ENCODE results near the gene UBA1.

Gene UBA1

DNA sequence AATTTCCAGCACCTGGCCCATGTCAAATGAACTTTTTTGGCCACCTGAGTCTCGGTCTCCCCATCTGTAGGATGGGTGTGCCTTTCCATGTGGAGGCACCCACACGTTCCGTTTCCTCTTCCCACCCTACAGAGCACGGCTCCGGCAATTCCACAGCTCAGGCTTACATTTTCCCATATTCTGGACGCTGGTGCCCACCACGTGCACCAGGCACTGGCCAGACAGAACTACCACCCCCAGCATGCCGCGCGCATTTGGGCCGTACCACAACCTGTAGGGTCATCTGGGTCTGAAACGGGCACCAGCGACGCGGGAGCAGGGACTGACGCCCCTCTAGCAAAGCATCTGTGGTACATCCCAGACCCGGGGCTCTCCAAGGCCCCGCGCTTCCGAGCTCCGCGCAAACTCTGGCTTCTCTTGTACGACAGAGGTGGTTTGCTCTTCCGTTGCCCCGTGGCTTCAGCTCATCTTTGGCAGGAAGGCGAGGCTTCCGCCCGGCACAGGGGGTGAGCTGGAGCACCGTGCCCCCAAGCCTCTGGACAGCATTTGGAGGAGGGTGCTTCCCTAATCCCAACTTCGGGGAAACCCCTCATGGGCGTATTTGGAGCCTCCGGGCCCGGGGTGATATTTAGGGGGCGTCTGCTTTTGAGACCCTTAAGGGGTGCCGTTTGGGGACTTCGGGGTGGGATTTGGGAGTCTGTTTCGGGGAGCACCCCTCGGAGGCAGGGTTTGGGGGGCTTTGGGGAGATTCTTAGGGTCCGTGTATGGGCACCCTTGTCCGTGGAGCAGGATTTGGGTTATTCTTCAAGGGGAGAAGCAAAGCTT is 3.0 kb upstream of the UBA1 start:
- DNase-seq, result peak; percentile 89

DNA sequence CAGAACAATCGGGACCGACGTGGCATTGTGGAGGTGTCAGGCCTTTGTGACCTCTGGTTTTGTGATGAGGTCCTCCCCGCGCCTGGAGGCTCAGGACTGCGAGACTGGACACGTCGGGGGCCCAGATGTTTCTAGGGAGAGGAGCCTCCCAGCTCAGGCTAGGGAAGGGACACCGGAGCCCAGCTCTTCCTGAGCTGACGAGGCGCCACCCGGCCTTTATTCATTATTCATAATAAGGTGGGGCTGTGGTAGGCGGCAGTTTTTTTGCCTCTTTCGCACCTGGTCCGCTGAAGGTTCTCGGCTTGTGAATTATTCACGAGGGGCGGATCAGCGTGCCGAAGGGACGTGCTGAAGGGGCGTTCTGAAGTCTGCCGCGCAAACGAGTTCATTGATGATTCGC is 2.3 kb upstream of the UBA1 start:
- DNase-seq, result peak; percentile 71

DNA sequence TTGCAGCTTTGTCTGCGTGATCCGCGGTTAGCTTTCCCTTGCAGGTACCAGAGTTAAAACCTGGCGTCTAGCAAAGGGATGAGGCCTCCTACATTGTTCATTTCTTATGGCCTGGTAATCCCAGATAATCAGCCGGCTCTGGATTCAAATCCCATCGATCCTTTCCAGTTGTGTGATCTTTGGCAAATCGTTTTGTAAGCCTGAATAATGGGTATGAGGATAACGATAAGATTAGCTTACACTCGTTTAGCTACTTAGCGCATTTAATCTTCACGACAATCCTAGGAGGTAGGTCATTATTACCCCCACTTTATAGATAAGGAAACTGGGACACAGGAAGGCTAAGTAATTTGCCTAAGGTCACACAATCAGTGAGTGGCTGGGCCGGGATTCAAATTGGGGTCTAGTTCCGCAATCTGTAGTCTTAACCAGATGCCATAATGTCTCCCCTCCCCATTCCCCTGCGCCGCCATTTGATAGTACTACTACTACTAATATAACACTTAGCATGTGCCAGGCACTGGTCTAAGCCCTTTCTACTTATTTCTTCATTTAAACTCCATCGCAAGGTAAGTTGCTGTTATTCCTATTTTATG is 1.7 kb upstream of the UBA1 start:
- no peak for DNase-seq

DNA sequence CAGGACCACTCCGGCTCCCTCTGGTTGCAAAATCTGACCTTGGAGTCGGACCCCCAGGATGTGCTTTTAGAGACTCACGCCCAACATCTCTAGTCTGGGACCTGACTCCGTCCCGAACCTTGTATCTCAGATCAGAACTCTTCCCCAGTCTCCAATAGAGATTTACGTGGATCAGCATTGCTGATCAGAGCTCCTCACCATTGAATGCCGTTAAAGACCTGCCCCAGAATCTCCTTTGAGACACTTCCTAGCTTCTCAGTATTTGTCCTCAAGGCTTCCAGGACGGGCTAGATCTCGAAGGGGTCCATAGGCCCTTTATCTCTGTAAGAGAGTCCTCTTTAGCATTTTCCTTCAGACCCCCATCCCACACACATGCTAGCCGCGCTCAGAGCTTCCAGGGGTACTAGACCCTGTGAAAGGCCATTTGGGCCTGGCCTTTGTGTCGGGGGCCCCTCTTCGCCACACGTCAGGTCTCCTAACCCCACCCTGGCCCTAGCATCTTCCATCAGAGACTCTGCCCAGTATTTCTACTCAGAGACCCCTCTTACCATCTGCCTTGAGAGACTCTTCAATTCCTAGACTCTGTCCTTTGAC is 662 bp downstream of the UBA1 start:
- DNase-seq, result no peak

DNA sequence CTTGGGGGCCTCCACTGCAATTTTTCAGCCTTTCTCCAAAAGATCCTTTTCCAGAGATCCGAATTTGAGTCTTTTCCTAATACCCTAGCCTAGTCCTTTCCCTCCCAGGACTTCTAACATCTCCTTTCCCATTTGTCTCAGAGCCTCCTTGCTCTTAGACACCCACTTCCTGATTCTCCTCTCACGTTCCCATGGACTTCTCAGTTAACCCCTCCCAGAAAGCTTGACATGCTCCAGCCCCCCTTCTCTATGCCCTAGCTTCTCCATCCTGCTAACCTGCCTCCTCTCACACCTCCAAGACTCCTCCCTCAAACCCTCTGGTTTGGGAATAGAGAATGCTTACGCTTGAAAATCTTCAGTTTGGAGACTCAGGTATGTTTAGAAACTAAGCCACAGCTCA is 2.5 kb downstream of the UBA1 start:
- no peak for DNase-seq

DNA sequence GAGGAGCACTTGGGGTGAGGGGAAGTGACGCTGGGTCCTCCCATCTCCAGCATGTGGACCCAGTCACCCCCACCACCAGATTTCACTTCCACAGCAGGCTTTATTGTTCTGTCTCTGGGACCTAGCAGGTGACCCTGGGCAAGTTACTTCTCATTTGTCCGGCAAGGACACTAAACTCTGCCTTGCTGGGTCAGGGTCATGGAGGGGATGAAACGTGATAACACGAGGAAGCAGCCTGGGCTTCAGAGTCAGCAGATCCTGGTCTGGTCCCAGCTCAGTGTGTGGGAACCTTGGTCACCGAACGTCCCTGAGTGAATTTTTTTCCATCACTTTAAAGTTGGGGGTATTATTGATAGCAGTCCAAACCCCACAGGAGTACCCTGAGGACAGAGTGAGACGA is 3.9 kb downstream of the UBA1 start:
- DNase-seq, result no peak

DNA sequence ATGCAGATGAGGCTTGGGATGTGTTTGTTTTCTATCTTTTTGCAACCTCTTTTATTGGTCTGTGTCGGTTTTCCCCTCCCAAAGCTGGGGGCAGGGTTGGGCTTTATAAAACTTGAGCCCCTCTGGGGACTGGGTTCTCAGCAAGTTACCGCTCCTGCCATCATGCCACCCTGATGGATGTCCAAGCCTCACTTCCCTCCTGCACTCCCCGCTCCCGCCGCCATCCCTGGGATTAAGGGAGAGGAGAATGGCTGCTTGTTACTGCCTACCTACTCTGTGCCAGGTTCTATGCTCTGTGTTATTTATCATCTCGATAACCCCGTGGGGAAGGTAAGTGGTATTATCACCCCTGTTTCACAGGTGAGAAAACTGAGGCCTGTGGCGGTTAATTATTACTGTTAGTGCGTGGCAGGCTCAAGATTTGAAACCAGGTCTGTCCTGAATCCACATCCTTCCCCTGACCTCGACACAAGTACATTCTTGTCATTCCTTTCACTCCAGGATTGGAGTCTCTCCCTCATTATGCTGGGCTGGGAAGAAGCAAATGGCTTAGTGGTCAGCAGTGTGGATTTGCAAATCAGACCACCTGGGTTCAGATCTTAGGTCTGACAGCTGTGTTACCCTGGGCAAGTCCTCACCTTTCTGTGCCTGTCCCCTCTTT is 4.5 kb downstream of the UBA1 start:
- DNase-seq, result no peak

DNA sequence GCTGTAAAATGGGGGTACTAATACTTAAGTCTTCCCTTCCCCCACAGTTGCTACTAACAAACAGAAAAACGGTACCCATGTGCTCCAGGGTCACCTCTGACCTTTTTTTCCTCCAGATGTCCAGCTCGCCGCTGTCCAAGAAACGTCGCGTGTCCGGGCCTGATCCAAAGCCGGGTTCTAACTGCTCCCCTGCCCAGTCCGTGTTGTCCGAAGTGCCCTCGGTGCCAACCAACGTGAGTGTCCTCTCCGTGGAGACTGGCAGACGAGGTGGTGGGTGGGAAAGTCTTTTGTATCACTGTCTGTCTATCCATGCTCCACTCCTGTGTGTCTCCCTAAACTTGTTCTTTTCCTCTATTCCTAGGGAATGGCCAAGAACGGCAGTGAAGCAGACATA is 5.1 kb downstream of the UBA1 start:
- no peak for DNase-seq

DNA sequence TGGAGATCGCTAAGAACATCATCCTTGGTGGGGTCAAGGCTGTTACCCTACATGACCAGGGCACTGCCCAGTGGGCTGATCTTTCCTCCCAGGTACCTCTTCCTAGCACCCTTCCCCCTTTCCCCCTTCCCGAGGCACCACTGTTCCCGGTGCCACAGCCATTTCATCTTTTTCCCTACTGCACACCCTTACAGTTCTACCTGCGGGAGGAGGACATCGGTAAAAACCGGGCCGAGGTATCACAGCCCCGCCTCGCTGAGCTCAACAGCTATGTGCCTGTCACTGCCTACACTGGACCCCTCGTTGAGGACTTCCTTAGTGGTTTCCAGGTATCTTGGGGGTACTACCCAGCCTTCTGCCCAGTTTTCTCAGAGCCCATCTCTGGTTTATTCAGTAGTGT is 5.7 kb downstream of the UBA1 start:
- DNase-seq, result no peak

DNA sequence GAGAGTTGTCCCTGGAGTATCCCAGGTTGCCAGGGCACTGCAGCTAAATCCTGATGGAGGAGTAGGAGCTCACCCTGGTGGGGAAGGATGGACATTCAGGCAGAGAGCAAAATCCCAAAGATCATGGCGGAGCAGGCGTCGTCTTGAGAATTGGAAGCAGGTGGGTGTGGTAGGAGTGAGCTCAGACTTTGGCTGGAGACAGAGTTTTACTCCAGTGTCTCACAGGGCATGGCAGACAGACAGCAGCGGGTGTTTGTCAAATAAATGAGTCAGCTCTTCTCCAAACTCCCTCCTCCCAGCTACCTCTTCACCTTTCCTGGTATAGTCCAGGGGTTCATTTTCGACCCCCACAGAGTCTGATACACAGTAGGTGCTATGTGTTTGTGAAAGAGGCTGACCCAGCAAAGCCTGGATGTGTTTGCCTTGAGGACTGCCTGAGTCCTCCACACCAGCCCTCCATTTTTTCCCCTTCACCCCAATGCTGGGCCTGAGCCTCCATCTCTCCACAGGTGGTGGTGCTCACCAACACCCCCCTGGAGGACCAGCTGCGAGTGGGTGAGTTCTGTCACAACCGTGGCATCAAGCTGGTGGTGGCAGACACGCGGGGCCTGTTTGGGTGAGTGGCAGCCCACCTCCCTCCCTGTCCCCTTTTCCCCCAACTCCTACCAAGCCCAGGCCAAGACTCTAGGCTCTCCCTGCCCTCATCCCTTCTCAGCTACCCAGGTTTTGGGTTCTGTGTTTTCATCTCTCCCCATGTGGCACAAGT is 6.9 kb downstream of the UBA1 start:
- DNase-seq, result no peak

DNA sequence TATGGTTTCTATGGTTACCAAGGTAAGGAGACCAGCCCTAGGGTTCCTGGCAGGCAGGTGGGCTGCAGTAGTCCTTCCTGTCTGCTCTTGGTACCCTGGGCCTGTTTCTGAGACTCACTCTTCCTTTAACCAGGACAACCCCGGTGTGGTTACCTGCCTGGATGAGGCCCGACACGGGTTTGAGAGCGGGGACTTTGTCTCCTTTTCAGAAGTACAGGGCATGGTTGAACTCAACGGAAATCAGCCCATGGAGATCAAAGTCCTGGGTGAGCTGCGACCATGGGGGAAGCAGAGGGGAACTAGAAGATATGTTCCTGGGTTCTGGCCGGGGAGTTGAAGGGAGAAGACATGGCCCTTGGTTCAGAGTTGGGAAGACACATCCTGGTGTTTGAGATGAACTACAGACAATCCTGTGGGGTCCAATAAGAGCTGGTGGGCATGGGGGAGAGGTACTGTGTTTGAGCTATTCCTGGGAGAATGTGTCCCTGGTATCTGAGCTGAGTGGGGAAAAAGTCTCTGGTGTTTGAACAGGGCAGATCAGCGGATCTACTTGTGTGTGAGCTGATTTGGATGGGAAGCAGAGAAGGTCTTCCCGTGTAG is 7.8 kb downstream of the UBA1 start:
- DNase-seq, result no peak

DNA sequence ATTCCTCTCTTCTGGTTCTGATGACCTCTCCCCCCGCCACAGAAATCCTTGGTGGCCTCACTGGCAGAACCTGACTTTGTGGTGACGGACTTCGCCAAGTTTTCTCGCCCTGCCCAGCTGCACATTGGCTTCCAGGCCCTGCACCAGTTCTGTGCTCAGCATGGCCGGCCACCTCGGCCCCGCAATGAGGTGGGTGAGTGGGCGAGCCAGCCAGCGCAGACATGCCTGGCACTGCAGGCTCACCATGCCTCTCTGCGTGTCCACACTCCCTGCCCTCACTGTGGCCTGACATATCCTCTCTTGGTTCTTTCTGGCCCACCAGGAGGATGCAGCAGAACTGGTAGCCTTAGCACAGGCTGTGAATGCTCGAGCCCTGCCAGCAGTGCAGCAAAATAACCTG is 8.7 kb downstream of the UBA1 start:
- no peak for DNase-seq

DNA sequence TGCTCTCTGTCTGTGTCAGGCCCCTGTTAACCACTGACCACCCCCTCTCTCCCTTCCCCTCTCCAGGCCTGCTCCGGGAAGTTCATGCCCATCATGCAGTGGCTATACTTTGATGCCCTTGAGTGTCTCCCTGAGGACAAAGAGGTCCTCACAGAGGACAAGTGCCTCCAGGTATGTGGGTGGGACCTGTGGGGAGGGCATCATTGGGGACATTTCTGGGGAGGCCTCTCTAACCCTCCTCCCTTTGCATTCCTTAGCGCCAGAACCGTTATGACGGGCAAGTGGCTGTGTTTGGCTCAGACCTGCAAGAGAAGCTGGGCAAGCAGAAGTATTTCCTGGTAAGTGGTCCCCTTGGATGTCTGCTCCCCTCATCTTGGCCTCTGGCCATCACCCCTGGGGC is 9.2 kb downstream of the UBA1 start:
- DNase-seq, result no peak

DNA sequence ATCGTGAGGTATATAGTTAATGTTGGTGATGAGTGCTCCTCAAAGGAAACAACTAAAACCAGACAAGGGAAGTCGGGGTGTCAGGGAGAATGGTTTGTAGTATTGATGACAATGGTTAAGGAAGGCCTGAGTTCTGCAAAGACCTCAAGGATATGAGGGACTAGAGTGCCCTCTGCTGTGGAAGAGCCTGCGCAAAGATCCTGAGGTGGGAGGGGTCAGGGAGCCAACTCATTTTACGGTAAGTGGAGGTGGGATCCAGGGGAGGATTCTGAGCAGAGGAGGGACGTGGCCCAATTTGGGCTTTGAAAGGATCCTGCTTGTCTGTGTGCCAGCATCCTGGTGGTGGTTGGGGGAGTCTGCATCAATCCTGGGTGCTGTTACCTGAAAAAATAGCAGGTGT is 11.3 kb downstream of the UBA1 start:
- no peak for DNase-seq

DNA sequence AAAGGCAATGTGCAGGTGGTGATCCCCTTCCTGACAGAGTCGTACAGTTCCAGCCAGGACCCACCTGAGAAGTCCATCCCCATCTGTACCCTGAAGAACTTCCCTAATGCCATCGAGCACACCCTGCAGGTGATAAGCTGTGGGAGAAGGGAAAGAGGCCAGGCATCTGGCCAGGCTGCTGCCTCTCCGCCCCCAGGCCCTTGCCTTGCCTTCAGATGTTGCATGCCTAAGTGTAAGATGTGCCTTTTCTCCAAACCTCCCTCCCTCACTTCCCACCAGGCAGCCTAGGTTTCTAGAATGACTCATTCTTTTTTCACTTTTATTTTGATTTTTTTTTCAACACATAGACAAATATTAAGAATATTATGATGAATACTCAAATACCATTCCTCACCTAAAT is 12.7 kb downstream of the UBA1 start:
- DNase-seq, result no peak

DNA sequence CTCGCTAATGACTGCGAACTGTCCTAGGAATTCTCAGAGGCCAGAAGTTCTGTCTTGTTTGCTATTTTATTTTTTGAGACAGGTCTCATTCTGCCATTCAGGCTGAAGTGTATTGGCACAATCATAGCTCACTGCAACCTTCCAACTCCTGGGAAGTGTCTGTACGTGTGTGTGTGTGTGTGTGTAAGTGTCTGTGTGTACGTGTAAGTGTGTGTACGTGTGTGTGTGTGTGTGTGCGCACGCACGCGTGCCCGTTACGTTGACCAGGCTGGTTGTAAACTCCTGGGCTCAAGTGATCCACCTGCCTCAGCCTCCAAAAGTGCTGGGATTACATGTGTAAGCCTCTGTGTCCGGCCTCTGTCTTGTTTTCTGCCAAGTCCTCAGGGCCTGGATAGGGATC is 14.5 kb downstream of the UBA1 start:
- DNase-seq, result no peak

DNA sequence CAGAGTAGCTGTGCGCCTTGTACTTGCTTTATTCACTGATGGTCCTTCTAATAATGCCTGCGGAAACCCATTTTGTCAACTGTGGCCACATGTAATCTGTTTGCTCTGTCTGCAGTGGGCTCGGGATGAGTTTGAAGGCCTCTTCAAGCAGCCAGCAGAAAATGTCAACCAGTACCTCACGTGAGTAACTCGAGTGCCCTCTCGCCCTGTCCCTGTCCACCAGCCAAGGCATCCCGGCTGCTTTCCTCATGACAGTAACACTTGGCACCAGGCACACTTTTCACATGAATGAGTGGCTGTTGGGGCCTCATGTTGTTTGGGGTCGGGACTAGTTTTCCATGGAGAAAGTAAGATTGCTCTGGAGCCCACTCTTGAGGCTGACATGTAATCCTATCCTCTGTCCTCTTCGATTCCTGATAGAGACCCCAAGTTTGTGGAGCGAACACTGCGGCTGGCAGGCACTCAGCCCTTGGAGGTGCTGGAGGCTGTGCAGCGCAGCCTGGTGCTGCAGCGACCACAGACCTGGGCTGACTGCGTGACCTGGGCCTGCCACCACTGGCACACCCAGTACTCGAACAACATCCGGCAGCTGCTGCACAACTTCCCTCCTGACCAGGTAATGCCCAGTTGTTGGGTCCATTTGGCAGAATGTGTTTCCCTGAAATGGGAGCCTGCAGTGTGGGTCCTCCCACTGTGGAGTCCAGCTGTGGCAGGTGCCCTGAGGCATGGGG is 16.0 kb downstream of the UBA1 start:
- no peak for DNase-seq

DNA sequence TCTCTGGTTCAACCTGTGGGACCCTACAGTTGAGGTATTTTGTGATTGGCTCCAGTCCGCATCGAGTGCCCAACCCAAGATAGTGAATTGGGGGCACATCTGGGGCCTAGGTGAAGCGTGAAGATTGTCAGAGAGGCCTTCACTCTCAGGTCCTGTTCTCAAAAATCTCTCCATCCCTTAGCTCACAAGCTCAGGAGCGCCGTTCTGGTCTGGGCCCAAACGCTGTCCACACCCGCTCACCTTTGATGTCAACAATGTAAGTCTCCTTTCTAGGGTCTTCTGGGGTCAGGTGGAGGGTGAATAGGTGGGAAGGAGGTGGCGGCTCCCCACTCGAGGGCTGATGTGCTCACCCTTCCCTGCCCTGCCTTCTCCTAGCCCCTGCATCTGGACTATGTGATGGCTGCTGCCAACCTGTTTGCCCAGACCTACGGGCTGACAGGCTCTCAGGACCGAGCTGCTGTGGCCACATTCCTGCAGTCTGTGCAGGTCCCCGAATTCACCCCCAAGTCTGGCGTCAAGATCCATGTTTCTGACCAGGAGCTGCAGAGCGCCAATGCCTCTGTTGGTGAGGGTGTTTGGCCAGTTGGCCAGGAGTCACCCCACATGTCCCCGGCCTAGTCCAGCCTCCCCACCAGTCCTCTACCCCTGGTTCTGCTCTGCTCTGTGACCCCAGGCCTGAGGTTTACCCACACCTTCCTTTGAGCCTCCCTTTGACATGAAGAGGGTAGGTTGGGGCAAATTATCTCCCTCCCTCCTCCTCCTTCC is 17.2 kb downstream of the UBA1 start:
- no peak for DNase-seq

DNA sequence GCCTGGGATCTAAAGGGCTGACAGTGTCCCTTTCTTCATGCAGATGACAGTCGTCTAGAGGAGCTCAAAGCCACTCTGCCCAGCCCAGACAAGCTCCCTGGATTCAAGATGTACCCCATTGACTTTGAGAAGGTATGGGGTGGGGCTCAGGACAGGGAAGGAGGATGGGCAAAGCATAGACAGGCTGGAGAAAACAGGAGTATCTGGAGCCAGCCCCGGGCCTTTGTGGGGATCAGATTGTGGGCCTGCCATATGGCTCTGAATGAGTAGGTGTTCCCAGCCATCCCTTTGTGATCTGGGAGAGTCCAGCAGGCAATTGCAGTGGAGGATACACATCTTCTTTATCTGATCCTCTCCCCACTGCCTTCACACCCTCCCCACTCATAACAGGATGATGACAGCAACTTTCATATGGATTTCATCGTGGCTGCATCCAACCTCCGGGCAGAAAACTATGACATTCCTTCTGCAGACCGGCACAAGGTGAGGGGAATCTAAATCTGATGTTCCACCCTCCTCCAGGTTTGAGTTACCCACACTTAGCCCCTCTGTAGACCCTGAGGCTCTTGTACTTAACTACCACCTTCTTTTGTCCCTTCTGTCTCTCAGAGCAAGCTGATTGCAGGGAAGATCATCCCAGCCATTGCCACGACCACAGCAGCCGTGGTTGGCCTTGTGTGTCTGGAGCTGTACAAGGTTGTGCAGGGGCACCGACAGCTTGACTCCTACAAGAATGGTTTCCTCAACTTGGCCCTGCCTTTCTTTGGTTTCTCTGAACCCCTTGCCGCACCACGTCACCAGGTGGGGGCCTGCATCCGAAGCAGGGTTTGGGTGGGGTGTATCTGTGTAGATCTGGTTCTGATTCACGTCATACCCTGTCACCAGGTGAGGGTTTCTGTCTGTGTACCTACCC is 19.0 kb downstream of the UBA1 start:
- DNase-seq, result no peak

DNA sequence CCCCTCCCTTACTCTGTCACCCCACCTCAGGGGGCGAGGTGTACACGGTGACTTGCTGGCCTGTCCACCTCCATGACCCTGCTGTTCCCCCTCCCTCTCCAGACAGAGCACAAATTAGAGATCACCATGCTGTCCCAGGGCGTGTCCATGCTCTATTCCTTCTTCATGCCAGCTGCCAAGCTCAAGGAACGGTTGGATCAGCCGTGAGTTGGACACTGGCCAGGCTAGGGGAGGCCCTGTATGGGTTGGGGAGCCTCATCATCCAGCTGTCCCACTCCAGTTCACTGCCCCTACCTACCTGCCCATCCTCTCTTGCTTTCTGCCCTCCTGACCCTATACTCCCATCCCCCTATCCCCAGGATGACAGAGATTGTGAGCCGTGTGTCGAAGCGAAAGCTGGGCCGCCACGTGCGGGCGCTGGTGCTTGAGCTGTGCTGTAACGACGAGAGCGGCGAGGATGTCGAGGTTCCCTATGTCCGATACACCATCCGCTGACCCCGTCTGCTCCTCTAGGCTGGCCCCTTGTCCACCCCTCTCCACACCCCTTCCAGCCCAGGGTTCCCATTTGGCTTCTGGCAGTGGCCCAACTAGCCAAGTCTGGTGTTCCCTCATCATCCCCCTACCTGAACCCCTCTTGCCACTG is 20.9 kb downstream of the UBA1 start:
- no peak for DNase-seq

Data from activated CD8-positive, alpha-beta memory T cell treated with anti-CD3 and anti-CD28 coated beads for 24 hours (primary cell).